Endothelial cell of umbilical vein (primary cell): ENCODE measurements around the gene PLA2R1. TPM values are rescaled to one million over a fixed set of nuclear protein-coding genes. Genes with fewer than 3 reads are reported as not detected.

ENCODE experiments used
- BruUV-seq: library from RNA; stranded (reverse); fragments of 400-500 nt; replicated peaks from 2 replicates; lab custom pipeline; 2021; lab: Mats Ljungman, UMichigan
- CTCF ChIA-PET: fragments of 300-600, 350-600 bp; sonication (Branson Sonifier 250); formaldehyde crosslinking; loops from one replicate; lab custom pipeline; 2021; ENCODE audit warnings: antibody characterized with exemption, inconsistent platforms; lab: Charles Lee
- POLR2A ChIA-PET: fragments of 300-600, 350-600 bp; sonication (Branson Sonifier 250); formaldehyde crosslinking; loops from one replicate; lab custom pipeline; 2021; ENCODE audit warnings: antibody characterized with exemption, inconsistent platforms; lab: Charles Lee
- DNase-seq: peaks from one replicate; pipeline ENCODE4 v3.0.0-alpha.2; 2011; ENCODE audit warnings: low read depth, low spot score
- FAIRE-seq: peaks from 2 replicates; lab custom pipeline; 2011; peaks lifted over from hg19 to GRCh38; lab: Jason Lieb, UNC
- H2AFZ ChIP-seq: 2 replicates; pipeline ENCODE4 v1.6.0; 2012; ENCODE audit warnings: low read depth, low read length, control low read depth, inconsistent platforms
- H3K27ac ChIP-seq: 2 replicates; pipeline ENCODE4 v1.5.1; 2011; ENCODE audit warnings: low read depth, mild to moderate bottlenecking, control low read depth, low read length, moderate library complexity; ENCODE audit not compliant: insufficient read depth
- H3K27me3 ChIP-seq, 2 experiments: 2 replicates each; pipeline versions ENCODE4 v1.6.0 to v1.6.1; 2011; ENCODE audit warnings: low read length in 2 of 2, mixed read lengths in 1 of 2; ENCODE audit not compliant: control insufficient read depth in 2 of 2, insufficient read depth in 2 of 2
- H3K36me3 ChIP-seq, 2 experiments: 2 replicates in 1 of 2; 3 replicates in 1 of 2; pipeline ENCODE4 v1.5.1; 2011; ENCODE audit warnings: low read length in 2 of 2, mild to moderate bottlenecking in 1 of 2, moderate library complexity in 1 of 2; ENCODE audit not compliant: control insufficient read depth in 2 of 2, insufficient read depth in 2 of 2; ENCODE audit errors: extremely low read depth in 1 of 2
- H3K4me1 ChIP-seq: 3 replicates; pipeline ENCODE4 v1.5.1; 2011; ENCODE audit warnings: mild to moderate bottlenecking, low read length; ENCODE audit not compliant: control insufficient read depth, insufficient read depth; ENCODE audit errors: extremely low read depth
- H3K4me2 ChIP-seq: 2 replicates; pipeline ENCODE4 v1.6.1; 2011; ENCODE audit warnings: low read length, control low read depth, mixed read lengths; ENCODE audit not compliant: insufficient read depth
- H3K4me3 ChIP-seq, 3 experiments: fragments of 200-600 bp in 1 of 3; sonication (generic), shearing (Covaris generic) in 1 of 3; replicated peaks in 1 of 3; 2 replicates each; pipeline ENCODE4 v1.5.1; 2011 to 2016; ENCODE audit warnings: control low read depth in 3 of 3, low read length in 3 of 3, mild to moderate bottlenecking in 2 of 3, inconsistent platforms in 1 of 3, low read depth in 1 of 3, moderate library complexity in 1 of 3; ENCODE audit not compliant: insufficient read depth in 1 of 3
- H3K79me2 ChIP-seq: 2 replicates; pipeline ENCODE4 v1.6.0; 2012; ENCODE audit warnings: low read length, inconsistent platforms; ENCODE audit not compliant: control insufficient read depth, insufficient read depth
- H3K9ac ChIP-seq: replicated peaks from 2 replicates; pipeline ENCODE3; 2011; ENCODE audit warnings: low read length, control low read depth; ENCODE audit not compliant: insufficient read depth; ENCODE audit errors: extremely low read depth
- H3K9me1 ChIP-seq: replicated peaks from 3 replicates; pipeline ENCODE4 v1.6.0; 2011; ENCODE audit warnings: mild to moderate bottlenecking, low read length; ENCODE audit not compliant: control insufficient read depth, insufficient read depth; ENCODE audit errors: extremely low read depth
- H3K9me3 ChIP-seq: replicated peaks from 2 replicates; pipeline ENCODE4 v1.5.1; 2012; ENCODE audit warnings: low read length, inconsistent platforms; ENCODE audit not compliant: control insufficient read depth, insufficient read depth
- H4K20me1 ChIP-seq: replicated peaks from 2 replicates; pipeline ENCODE3; 2011; ENCODE audit warnings: mild to moderate bottlenecking, low read length; ENCODE audit not compliant: control insufficient read depth, insufficient read depth; ENCODE audit errors: extremely low read depth
- CTCF ChIP-seq, 2 donors: IDR thresholded peaks; 1 replicate in 1 of 2; 2 replicates in 1 of 2; pipeline ENCODE4 v1.5.1; 2011; ENCODE audit warnings: low read length in 2 of 2, mild to moderate bottlenecking in 2 of 2, moderate library complexity in 2 of 2, control low read depth in 1 of 2, inconsistent platforms in 1 of 2, low read depth in 1 of 2; ENCODE audit not compliant: insufficient read depth in 1 of 2; ENCODE audit errors: extremely low read depth in 1 of 2
- EZH2 ChIP-seq: IDR thresholded peaks from 2 replicates; pipeline ENCODE4 v1.6.1; 2012; ENCODE audit warnings: borderline replicate concordance, low read depth, mild to moderate bottlenecking, moderate library complexity, low read length, inconsistent platforms; ENCODE audit not compliant: severe bottlenecking
- FOS ChIP-seq: IDR thresholded peaks from 2 replicates; pipeline ENCODE4 v1.6.1; 2011; ENCODE audit warnings: mild to moderate bottlenecking, low read length, moderate library complexity, borderline replicate concordance; ENCODE audit not compliant: insufficient read depth
- GATA2 ChIP-seq: IDR thresholded peaks from 2 replicates; pipeline ENCODE4 v1.7.0; 2011; ENCODE audit warnings: low read depth, mild to moderate bottlenecking, moderate library complexity, mixed read lengths, low read length; ENCODE audit not compliant: insufficient read length, insufficient read depth
- JUN ChIP-seq: IDR thresholded peaks from 2 replicates; pipeline ENCODE4 v1.6.1; 2011; ENCODE audit warnings: borderline replicate concordance, low read depth; ENCODE audit not compliant: insufficient read length, insufficient read depth
- MAX ChIP-seq: IDR thresholded peaks from 2 replicates; pipeline ENCODE4 v1.6.1; 2011; ENCODE audit not compliant: insufficient read depth, insufficient read length
- MYC ChIP-seq: IDR thresholded peaks from one replicate; pipeline ENCODE4 v1.6.1; 2011; ENCODE audit warnings: mild to moderate bottlenecking, low read depth, low read length
- POLR2A ChIP-seq: IDR thresholded peaks from 2 replicates; pipeline ENCODE4 v1.6.1; 2012; ENCODE audit warnings: low read depth, mild to moderate bottlenecking, control low read depth, low read length
- POLR2AphosphoS5 ChIP-seq: IDR thresholded peaks from 2 replicates; pipeline ENCODE4 v1.6.1; 2012; ENCODE audit warnings: low read depth, mild to moderate bottlenecking, control low read depth, low read length, moderate library complexity; ENCODE audit not compliant: insufficient read depth
- dilution Hi-C: fragments of 300-500 bp; cut with MboI; formaldehyde crosslinking; loops from one replicate; pipeline ENCODE4 v1.15.0; 2019; ENCODE audit warnings: low sequenced_read_pairs; ENCODE audit not compliant: extremely low pct_ligation_motif_present
- intact Hi-C: fragments of 100-400 bp; cut with micrococcal nuclease; formaldehyde crosslinking; loops from one replicate; pipeline ENCODE4 v1.10.0; 2022
- polyA plus RNA-seq, 4 experiments: library from polyadenylated mRNA; depleted of rRNA in 3 of 4; stranded (reverse) in 3 of 4; unstranded in 1 of 4; fragments of >200 nt; gene quantifications; 2 replicates each; pipeline versions ENCODE4 v1.2.1 to v1.2.3, GENCODE V29; 2011 to 2012; ENCODE audit warnings: missing spikeins in 1 of 4
- total RNA-seq: library from RNA; stranded (reverse); gene quantifications from 2 replicates; pipeline ENCODE4 v1.2.3, GENCODE V29; 2021

The PLA2R1 gene
- total and polyA plus RNA-seq, 2 donors (not counting 3 experiments of a cell fraction or from before 2014, with no cell fraction given) = 6.9 to 14.4 TPM

- H3K9ac ChIP-seq = no peak overlapping the region
- H3K9me1 ChIP-seq = no peaks in the 10 kb centered on the region
- dilution Hi-C loops = no loop called here
- no peak overlapping the region for H3K27ac ChIP-seq
- H4K20me1 ChIP-seq = no peaks in the 10 kb centered on the region
- no peaks in the 10 kb centered on the region for H3K36me3 ChIP-seq
- H3K4me2 ChIP-seq = no peak overlapping the region
- peak; percentile 16 for TF ChIP-seq GATA2
- no peak for TF ChIP-seq CTCF (IDR thresholded peaks at IDR 0.05; ENCODE audit: extremely low read depth in 1 of 2, insufficient read depth in 1 of 2, low read depth in 1 of 2, low read length in 2 of 2)
- POLR2A ChIA-PET = no interaction called here
- no peaks in the 10 kb centered on the region for H3K27me3 ChIP-seq
- H3K4me1 ChIP-seq = peaks cover 18% of the 10 kb centered on the region
- no TSS peak for BruUV-seq
- FAIRE-seq (no peak), DNase-seq (no peak)
- peaks cover 24% of the 10 kb centered on the region for H3K79me2 ChIP-seq
- H3K4me3 ChIP-seq = no peak overlapping the region
- CTCF ChIA-PET = interaction anchor here (1.0 to 1.4 kb wide), 3 partner anchors 10 to 22 kb away, joined by 3 to 6 read pairs (median 3); no protein-coding TSS in a partner anchor
- no peaks in the 10 kb centered on the region for H3K9me3 ChIP-seq
- no peak overlapping the region for H2AFZ ChIP-seq
- intact Hi-C loops = no loop called here
These were observed 1.6 kb upstream of the PLA2R1 start for GRCh38 chr2:160063879-160064612.

- TF ChIP-seq CTCF (IDR thresholded peaks at IDR 0.05; ENCODE audit: extremely low read depth in 1 of 2, insufficient read depth in 1 of 2, low read depth in 1 of 2, low read length in 2 of 2) (no peak), EZH2 (no peak), MAX (no peak), JUN (no peak), POLR2A (no peak), FOS (no peak), GATA2 (no peak), POLR2AphosphoS5 (no peak), MYC (no peak)
- dilution Hi-C loops = no loop called here
- Histone ChIP-seq H4K20me1 (no peaks in the 10 kb centered on the region), H3K9ac (peak overlapping the region; percentile 19), H3K4me3 (peak overlapping the region in 2 of 3 experiments; percentile 60 to 75), H3K36me3 (no peaks in the 10 kb centered on the region), H3K27me3 (no peaks in the 10 kb centered on the region), H3K9me3 (no peaks in the 10 kb centered on the region), H3K79me2 (peaks cover 30% of the 10 kb centered on the region), H3K4me1 (peaks cover 18% of the 10 kb centered on the region), H3K9me1 (no peaks in the 10 kb centered on the region), H3K4me2 (peak overlapping the region; percentile 26), H3K27ac (no peak overlapping the region), H2AFZ (peak overlapping the region; percentile 89)
- FAIRE-seq = no peak
- no TSS peak for BruUV-seq
- DNase-seq = peak; percentile 22
- intact Hi-C loops = no loop called here
- ChIA-PET CTCF (no interaction called here), POLR2A (no interaction called here)
These were observed 856 bp upstream of the PLA2R1 start for GRCh38 chr2:160063271-160063670.
